PC-3 (cell line): ENCODE data around the gene TRMT61A. TPM values are rescaled to one million over a fixed set of nuclear protein-coding genes. Genes with fewer than 3 reads are reported as not detected.

Experiments
- ATAC-seq: fragments of 200-7000 bp; cut with Tn5 transposase; 2 replicates; pipeline ENCODE4 v1.9.1; 2020; ENCODE audit warnings: mild to moderate bottlenecking, moderate library complexity
- BruUV-seq: library from RNA; stranded (reverse); fragments of 400-500 nt; replicated peaks from 2 replicates; lab custom pipeline; 2021; lab: Mats Ljungman, UMichigan
- CTCF ChIA-PET: fragments of 300-600 bp; sonication (Branson Sonifier 250); formaldehyde crosslinking; loops from one replicate; lab custom pipeline; 2022; ENCODE audit warnings: antibody characterized with exemption; lab: Charles Lee
- POLR2A ChIA-PET: fragments of 300-600 bp; sonication (Branson Sonifier 250); formaldehyde crosslinking; loops from one replicate; lab custom pipeline; 2022; ENCODE audit warnings: antibody characterized with exemption; ENCODE audit not compliant: unreplicated experiment; lab: Charles Lee
- DNase-seq: peaks from one replicate; pipeline ENCODE4 v3.0.0-alpha.2; 2015
- H2AFZ ChIP-seq: fragments of 300-600 bp; sonication (generic); 2 replicates; pipeline ENCODE4 v1.6.0; 2016; ENCODE audit warnings: antibody characterized with exemption, low read length
- H3F3A ChIP-seq: fragments of 300-600 bp; sonication (generic); one replicate; pipeline ENCODE4 v1.6.0; 2017; ENCODE audit warnings: antibody characterized with exemption, low read length, control low read depth, mild to moderate bottlenecking; ENCODE audit not compliant: unreplicated experiment
- H3K27ac ChIP-seq: fragments of 300-600 bp; sonication (generic); 2 replicates; pipeline ENCODE4 v1.5.1; 2016; ENCODE audit warnings: mild to moderate bottlenecking, low read length
- H3K27me3 ChIP-seq: fragments of 300-600 bp; sonication (generic); 2 replicates; pipeline ENCODE4 v1.6.1; 2016; ENCODE audit warnings: low read length, mixed read lengths
- H3K36me3 ChIP-seq: fragments of 300-600 bp; sonication (generic); 2 replicates; pipeline ENCODE4 v1.6.1; 2016; ENCODE audit warnings: low read depth, mixed run types, low read length, mixed read lengths
- H3K4me1 ChIP-seq: fragments of 300-600 bp; sonication (generic); 2 replicates; pipeline ENCODE4 v1.5.1; 2016; ENCODE audit warnings: low read length; ENCODE audit not compliant: insufficient read depth
- H3K4me2 ChIP-seq: fragments of 300-600 bp; sonication (generic); 2 replicates; pipeline ENCODE4 v1.6.0; 2016; ENCODE audit warnings: low read length
- H3K4me3 ChIP-seq: fragments of 300-600 bp; sonication (generic); 2 replicates; pipeline ENCODE4 v1.5.1; 2016; ENCODE audit warnings: mild to moderate bottlenecking, low read length, mixed read lengths
- H3K79me2 ChIP-seq: fragments of 300-600 bp; sonication (generic); 2 replicates; pipeline ENCODE4 v1.6.1; 2017; ENCODE audit warnings: low read length, mixed read lengths
- H3K9ac ChIP-seq: fragments of 300-600 bp; sonication (generic); 2 replicates; pipeline ENCODE4 v1.6.0; 2016; ENCODE audit warnings: mild to moderate bottlenecking, low read length
- H3K9me2 ChIP-seq: fragments of 300-600 bp; sonication (generic); replicated peaks from 2 replicates; pipeline ENCODE4 v1.6.1; 2016; ENCODE audit warnings: mixed run types, low read length, mixed read lengths
- H3K9me3 ChIP-seq: fragments of 300-600 bp; sonication (generic); 2 replicates; pipeline ENCODE4 v1.6.1; 2016; ENCODE audit warnings: low read length, mixed read lengths
- H4K20me1 ChIP-seq: fragments of 300-600 bp; sonication (generic); 2 replicates; pipeline ENCODE4 v1.6.1; 2016; ENCODE audit warnings: low read length, mixed read lengths
- EZH2 ChIP-seq: fragments of 300-600 bp; sonication (generic); IDR thresholded peaks from one replicate; pipeline ENCODE4 v1.6.1; 2017; ENCODE audit warnings: antibody characterized with exemption, mild to moderate bottlenecking, low read length; ENCODE audit not compliant: unreplicated experiment
- EZH2phosphoT487 ChIP-seq: fragments of 300-600 bp; sonication (generic); IDR thresholded peaks from 2 replicates; pipeline ENCODE4 v1.6.1; 2018; ENCODE audit warnings: mild to moderate bottlenecking, antibody characterized with exemption, low read length, borderline replicate concordance
- intact Hi-C: fragments of 100-400 bp; cut with micrococcal nuclease; formaldehyde crosslinking; loops from 2 replicates; pipeline ENCODE4 v1.9.0; 2023
- total RNA-seq: library from RNA; depleted of rRNA; stranded (reverse); fragments of >200 nt; gene quantifications from 2 replicates; pipeline ENCODE4 v1.2.3, GENCODE V29; 2014
- TF ChIP-seq, protein P1 (sequence below): fragments of 300-600 bp; sonication (generic); conservative IDR thresholded peaks from 2 replicates; pipeline ENCODE4 v1.5.1; 2017; ENCODE audit warnings: antibody characterized with exemption, low read depth, mild to moderate bottlenecking, low read length

The TRMT61A gene
- total RNA-seq, 1 experiment from 2014 or later = 51.2 TPM

DNA sequence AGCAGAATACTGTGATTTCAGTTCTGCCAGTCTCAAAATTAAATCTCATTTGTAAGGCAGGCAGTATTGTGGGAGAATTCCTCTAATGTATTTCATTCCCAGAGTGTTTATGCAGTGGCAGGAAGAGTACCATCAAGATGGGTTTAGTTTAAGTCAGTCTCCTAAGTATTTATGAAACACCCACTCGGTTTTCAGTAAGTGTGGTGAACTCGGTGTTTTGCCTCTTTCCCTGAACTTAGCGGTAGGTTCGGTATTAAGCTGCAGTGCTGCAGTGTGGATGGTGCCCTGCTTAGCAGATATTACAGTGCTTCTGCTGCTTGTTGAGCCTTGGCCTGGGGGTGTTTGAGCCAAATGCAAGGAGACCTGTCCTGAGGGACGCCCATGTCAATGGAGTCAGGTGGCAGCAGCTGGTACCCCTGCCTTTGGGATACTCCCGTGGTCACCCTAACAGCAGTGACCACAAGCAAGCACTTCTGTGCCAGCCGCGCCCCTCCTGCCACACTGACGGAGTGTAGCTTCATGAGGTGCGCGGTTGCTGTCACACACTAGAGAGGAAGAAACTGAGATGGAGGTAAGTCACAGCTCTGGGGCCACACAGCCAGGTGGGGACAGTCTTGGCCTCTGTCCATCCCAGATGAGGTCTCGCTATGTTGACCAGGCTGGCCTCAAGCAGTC, 49.5 kb downstream of the TRMT61A start:
- Histone ChIP-seq H3K4me2 (no peak overlapping the region), H4K20me1 (no peaks in the 10 kb centered on the region), H3K9me2 (no peaks in the 10 kb centered on the region), H3K4me3 (no peak overlapping the region), H3F3A (no peaks in the 10 kb centered on the region), H3K36me3 (peaks cover 32% of the 10 kb centered on the region), H3K27me3 (no peaks in the 10 kb centered on the region), H3K79me2 (peaks cover 23% of the 10 kb centered on the region), H3K4me1 (peaks cover 16% of the 10 kb centered on the region), H3K9ac (no peak overlapping the region), H3K27ac (no peak overlapping the region), H3K9me3 (no peaks in the 10 kb centered on the region), H2AFZ (no peak overlapping the region)
- intact Hi-C loops = loop anchor here (10.0 kb wide), 1 partner anchor 136 kb away; the partner anchor contains the start of genes XRCC3 and ZFYVE21
- ChIA-PET POLR2A (no interaction called here), CTCF (no interaction called here)
- BruUV-seq = no TSS peak
- ATAC-seq (no peak), DNase-seq (no peak)
- TF ChIP-seq EZH2 (no peak), EZH2phosphoT487 (no peak)
- TF ChIP-seq, protein P1, sequence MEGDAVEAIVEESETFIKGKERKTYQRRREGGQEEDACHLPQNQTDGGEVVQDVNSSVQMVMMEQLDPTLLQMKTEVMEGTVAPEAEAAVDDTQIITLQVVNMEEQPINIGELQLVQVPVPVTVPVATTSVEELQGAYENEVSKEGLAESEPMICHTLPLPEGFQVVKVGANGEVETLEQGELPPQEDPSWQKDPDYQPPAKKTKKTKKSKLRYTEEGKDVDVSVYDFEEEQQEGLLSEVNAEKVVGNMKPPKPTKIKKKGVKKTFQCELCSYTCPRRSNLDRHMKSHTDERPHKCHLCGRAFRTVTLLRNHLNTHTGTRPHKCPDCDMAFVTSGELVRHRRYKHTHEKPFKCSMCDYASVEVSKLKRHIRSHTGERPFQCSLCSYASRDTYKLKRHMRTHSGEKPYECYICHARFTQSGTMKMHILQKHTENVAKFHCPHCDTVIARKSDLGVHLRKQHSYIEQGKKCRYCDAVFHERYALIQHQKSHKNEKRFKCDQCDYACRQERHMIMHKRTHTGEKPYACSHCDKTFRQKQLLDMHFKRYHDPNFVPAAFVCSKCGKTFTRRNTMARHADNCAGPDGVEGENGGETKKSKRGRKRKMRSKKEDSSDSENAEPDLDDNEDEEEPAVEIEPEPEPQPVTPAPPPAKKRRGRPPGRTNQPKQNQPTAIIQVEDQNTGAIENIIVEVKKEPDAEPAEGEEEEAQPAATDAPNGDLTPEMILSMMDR = no peak

DNA sequence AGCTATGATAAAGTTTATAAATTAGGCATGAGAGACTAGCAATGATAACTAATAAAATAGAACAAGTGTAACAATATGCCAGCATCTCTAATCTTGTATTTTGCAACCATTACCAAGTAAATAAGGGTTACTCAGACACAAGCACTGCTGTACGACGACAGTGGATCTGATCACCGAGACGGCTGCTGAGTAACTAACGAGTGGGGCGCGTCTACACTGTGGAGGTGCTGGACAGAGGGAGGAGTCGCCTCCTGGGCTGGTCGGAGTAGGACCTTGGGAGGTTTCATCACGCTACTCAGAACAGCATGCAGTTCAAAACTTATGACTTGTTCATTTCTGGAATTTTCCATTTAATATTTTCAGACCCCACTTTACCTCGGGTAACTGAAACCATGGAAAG, 52.2 kb downstream of the TRMT61A start:
- no peak overlapping the region for H3K9ac ChIP-seq
- no peak for ATAC-seq
- no peak overlapping the region for H3K4me3 ChIP-seq
- POLR2A ChIA-PET = no interaction called here
- intact Hi-C loops = no loop called here
- peaks cover 14% of the 10 kb centered on the region for H3K36me3 ChIP-seq
- H4K20me1 ChIP-seq = no peaks in the 10 kb centered on the region
- no peaks in the 10 kb centered on the region for H3K27me3 ChIP-seq
- H3K9me2 ChIP-seq = no peaks in the 10 kb centered on the region
- no peak for DNase-seq
- H3K4me1 ChIP-seq = peaks cover 13% of the 10 kb centered on the region
- H3K79me2 ChIP-seq = peaks cover 11% of the 10 kb centered on the region; the same call in 1 of the 2 replicates
- H3K4me2 ChIP-seq = no peak overlapping the region
- H3K9me3 ChIP-seq = no peaks in the 10 kb centered on the region
- no peak overlapping the region for H2AFZ ChIP-seq
- CTCF ChIA-PET = no interaction called here
- BruUV-seq = no TSS peak
- no peaks in the 10 kb centered on the region for H3F3A ChIP-seq
- H3K27ac ChIP-seq = no peak overlapping the region
- no peak for TF ChIP-seq EZH2phosphoT487
- TF ChIP-seq, protein P1 = no peak
- TF ChIP-seq EZH2 = no peak
